Loucy (cell line): ENCODE results near the gene GCHFR.

ENCODE experiments used
- H2AFZ ChIP-seq: fragments of 200-600 bp; sonication (generic); 2 replicates; pipeline ENCODE4 v1.6.0; 2016; ENCODE audit warnings: antibody characterized with exemption, mild to moderate bottlenecking, low read length, moderate library complexity
- H3F3A ChIP-seq: fragments of 200-600 bp; 2 replicates; pipeline ENCODE4 v1.6.0; 2016; ENCODE audit warnings: antibody characterized with exemption, low read depth, mild to moderate bottlenecking
- H3K27me3 ChIP-seq: fragments of 200-600 bp; sonication (generic); 2 replicates; pipeline ENCODE4 v1.6.1; 2014; ENCODE audit warnings: low read length, mild to moderate bottlenecking; ENCODE audit not compliant: insufficient read depth, poor library complexity, severe bottlenecking
- H3K36me3 ChIP-seq: fragments of 200-600 bp; sonication (generic); 2 replicates; pipeline ENCODE4 v1.6.1; 2016; ENCODE audit warnings: low read length; ENCODE audit not compliant: insufficient read depth
- H3K4me1 ChIP-seq: fragments of 200-600 bp; sonication (generic); 2 replicates; pipeline ENCODE4 v1.5.1; 2014; ENCODE audit warnings: low read length, mild to moderate bottlenecking; ENCODE audit not compliant: insufficient read depth, poor library complexity, severe bottlenecking
- H3K4me2 ChIP-seq: fragments of 200-600 bp; sonication (generic); 2 replicates; pipeline ENCODE4 v1.6.0; 2014; ENCODE audit warnings: antibody characterized with exemption, low read length, low read depth, mild to moderate bottlenecking; ENCODE audit not compliant: poor library complexity, severe bottlenecking
- H3K4me3 ChIP-seq: fragments of 200-600 bp; sonication (generic); 2 replicates; pipeline ENCODE4 v1.5.1; 2014; ENCODE audit warnings: low read length, mild to moderate bottlenecking, mixed read lengths; ENCODE audit not compliant: poor library complexity, severe bottlenecking
- H3K79me2 ChIP-seq: fragments of 200-600 bp; sonication (generic); 2 replicates; pipeline ENCODE4 v1.6.1; 2014; ENCODE audit warnings: low read length; ENCODE audit not compliant: insufficient read depth
- H3K9ac ChIP-seq: fragments of 200-600 bp; sonication (generic); 2 replicates; pipeline ENCODE4 v1.6.0; 2014; ENCODE audit warnings: mild to moderate bottlenecking, low read depth, low read length, moderate library complexity; ENCODE audit not compliant: poor library complexity, severe bottlenecking
- H3K9me2 ChIP-seq: fragments of 200-600 bp; sonication (generic); replicated peaks from 2 replicates; pipeline ENCODE4 v1.6.1; 2016; ENCODE audit warnings: low read depth, low read length, mixed read lengths
- H3K9me3 ChIP-seq: fragments of 200-600 bp; sonication (generic); 2 replicates; pipeline ENCODE4 v1.6.1; 2014; ENCODE audit warnings: mild to moderate bottlenecking, antibody characterized with exemption, low read length, low read depth; ENCODE audit not compliant: insufficient read depth
- H4K20me1 ChIP-seq: fragments of 200-600 bp; sonication (generic); 2 replicates; pipeline ENCODE4 v1.6.0; 2014; ENCODE audit warnings: antibody characterized with exemption, low read length, mild to moderate bottlenecking; ENCODE audit not compliant: insufficient read depth, poor library complexity, severe bottlenecking
- EZH2phosphoT487 ChIP-seq: fragments of 200-600 bp; IDR thresholded peaks from 2 replicates; pipeline ENCODE4 v1.6.1; 2018; ENCODE audit warnings: antibody characterized with exemption, mild to moderate bottlenecking, moderate library complexity, borderline replicate concordance
- TF ChIP-seq, protein P1 (sequence below): fragments of 200-600 bp; sonication (generic); conservative IDR thresholded peaks from 2 replicates; pipeline ENCODE4 v1.5.1; 2014; ENCODE audit warnings: mild to moderate bottlenecking, antibody characterized with exemption, low read length

Gene GCHFR

GRCh38 chr15:40771242-40771641 lies 7.4 kb downstream of the GCHFR start:
- no peaks in the 10 kb centered on the region for H3K9me2 ChIP-seq
- TF ChIP-seq, protein P1, sequence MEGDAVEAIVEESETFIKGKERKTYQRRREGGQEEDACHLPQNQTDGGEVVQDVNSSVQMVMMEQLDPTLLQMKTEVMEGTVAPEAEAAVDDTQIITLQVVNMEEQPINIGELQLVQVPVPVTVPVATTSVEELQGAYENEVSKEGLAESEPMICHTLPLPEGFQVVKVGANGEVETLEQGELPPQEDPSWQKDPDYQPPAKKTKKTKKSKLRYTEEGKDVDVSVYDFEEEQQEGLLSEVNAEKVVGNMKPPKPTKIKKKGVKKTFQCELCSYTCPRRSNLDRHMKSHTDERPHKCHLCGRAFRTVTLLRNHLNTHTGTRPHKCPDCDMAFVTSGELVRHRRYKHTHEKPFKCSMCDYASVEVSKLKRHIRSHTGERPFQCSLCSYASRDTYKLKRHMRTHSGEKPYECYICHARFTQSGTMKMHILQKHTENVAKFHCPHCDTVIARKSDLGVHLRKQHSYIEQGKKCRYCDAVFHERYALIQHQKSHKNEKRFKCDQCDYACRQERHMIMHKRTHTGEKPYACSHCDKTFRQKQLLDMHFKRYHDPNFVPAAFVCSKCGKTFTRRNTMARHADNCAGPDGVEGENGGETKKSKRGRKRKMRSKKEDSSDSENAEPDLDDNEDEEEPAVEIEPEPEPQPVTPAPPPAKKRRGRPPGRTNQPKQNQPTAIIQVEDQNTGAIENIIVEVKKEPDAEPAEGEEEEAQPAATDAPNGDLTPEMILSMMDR = no peak
- no peak overlapping the region for H2AFZ ChIP-seq
- no peaks in the 10 kb centered on the region for H3K27me3 ChIP-seq
- peaks cover 14% of the 10 kb centered on the region for H3K36me3 ChIP-seq
- H3K79me2 ChIP-seq = peaks cover 23% of the 10 kb centered on the region; the same call in 1 of the 2 replicates
- H3K4me1 ChIP-seq = peaks cover 50% of the 10 kb centered on the region
- H3K4me3 ChIP-seq = peak overlapping the region; percentile 70
- peak overlapping the region; percentile 80 for H3K9ac ChIP-seq
- H3F3A ChIP-seq = peaks cover 13% of the 10 kb centered on the region
- H3K9me3 ChIP-seq = no peaks in the 10 kb centered on the region
- no peaks in the 10 kb centered on the region for H4K20me1 ChIP-seq
- H3K4me2 ChIP-seq = peak overlapping the region; percentile 78

- H3K4me1 ChIP-seq = peaks cover 43% of the 10 kb centered on the region
- no peaks in the 10 kb centered on the region for H4K20me1 ChIP-seq
- H2AFZ ChIP-seq = no peak overlapping the region
- TF ChIP-seq, protein P1 = no peak
- TF ChIP-seq EZH2phosphoT487 = no peak
- peaks cover 14% of the 10 kb centered on the region for H3K36me3 ChIP-seq
- H3K27me3 ChIP-seq = no peaks in the 10 kb centered on the region
- H3K79me2 ChIP-seq = peaks cover 15% of the 10 kb centered on the region; the same call in 1 of the 2 replicates
- no peaks in the 10 kb centered on the region for H3K9me2 ChIP-seq
- H3K9me3 ChIP-seq = no peaks in the 10 kb centered on the region
- H3K9ac ChIP-seq = no peak overlapping the region
- no peak overlapping the region for H3K4me3 ChIP-seq
- peaks cover 13% of the 10 kb centered on the region for H3F3A ChIP-seq
- no peak overlapping the region for H3K4me2 ChIP-seq
Measured at GRCh38 chr15:40772014-40772413, 8.1 kb downstream of the GCHFR start.

DNA sequence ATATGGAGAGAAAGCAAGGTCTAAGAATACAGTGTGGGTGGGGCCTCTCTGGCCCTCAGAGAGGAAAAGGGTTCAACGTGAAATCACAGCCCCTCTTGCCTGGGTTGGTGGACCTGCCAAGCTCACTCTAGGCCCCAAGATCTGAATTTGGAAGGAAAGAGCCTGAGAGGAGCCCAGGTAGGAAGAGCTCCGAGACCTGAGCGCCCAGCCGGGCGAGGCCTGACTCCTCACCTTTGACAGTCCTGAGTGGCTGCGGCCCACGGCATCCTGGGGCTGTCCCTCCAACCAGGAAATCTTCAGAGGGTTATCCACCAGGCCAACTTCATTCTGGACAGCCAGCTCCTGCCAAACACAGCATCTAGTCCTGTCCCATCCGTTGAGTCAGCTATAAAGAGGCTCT lies 9.6 kb downstream of the GCHFR start:
- Histone ChIP-seq H3F3A (peaks cover 13% of the 10 kb centered on the region), H4K20me1 (no peaks in the 10 kb centered on the region), H3K4me1 (peaks cover 35% of the 10 kb centered on the region), H3K9ac (no peak overlapping the region), H3K36me3 (peaks cover 19% of the 10 kb centered on the region), H3K9me2 (no peaks in the 10 kb centered on the region), H3K79me2 (0 out of 2 replicates have a peak, but pooled peaks cover under 1% of the 10 kb centered on the region), H3K27me3 (no peaks in the 10 kb centered on the region), H3K9me3 (no peaks in the 10 kb centered on the region), H3K4me3 (no peak overlapping the region), H3K4me2 (no peak overlapping the region), H2AFZ (no peak overlapping the region)
- TF ChIP-seq, protein P1 = no peak
- no peak for TF ChIP-seq EZH2phosphoT487
